Stimulated activated CD8-positive, alpha-beta memory T cell treated with anti-CD3 and anti-CD28 coated beads, Interleukin-12 subunit alpha, Interleukin-12 subunit beta, amount 100 ng/mL, for 24 hours (primary cell): ENCODE measurements around the gene CYBB.
A peak's percentile ranks its signal among the peaks of the same experiment; 100 is the strongest.

Experiments
- DNase-seq: peaks from one replicate; pipeline ENCODE4 v3.0.0-alpha.2; 2020; ENCODE audit errors: extremely low read depth

Gene CYBB

DNA sequence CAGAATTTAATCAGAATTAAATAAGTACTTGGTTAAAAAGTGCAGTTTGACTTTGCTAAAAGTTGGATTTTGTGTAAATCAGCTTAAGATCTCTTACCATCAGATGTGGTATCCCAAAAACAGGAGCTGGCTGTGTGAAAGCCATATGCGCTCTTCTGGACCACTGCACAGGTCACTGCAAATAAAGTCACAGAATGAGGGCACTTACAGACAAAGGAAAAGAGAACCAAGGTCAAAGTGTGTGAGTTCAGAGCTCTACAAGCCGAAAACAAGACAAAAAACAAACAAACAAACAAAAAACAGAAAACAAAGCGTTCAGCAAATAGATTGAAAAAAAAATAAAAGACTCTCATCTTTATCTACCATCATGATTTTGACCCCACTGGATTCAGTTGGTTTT, 61.1 kb downstream of the CYBB start:
- DNase-seq: no peak

DNA sequence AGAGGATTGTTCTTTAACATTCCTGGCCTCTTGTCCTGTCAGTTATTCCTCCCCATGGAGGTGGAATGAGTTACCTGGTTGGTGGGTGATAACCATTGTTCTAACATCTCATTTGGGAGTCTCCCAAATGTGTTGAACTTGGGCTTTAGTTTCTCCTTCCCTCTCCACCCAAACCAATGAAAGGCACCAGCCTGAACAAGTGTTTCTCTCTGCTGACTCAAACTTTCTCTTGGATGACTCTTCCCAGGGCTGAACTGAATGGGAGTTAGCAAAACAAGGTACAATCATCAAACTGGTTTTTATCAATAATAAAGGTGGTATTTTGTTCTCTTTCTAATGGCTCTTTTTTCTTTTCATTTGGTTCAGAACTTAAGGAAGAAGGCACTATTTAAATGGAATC, 64.8 kb downstream of the CYBB start:
- no peak for DNase-seq

DNA sequence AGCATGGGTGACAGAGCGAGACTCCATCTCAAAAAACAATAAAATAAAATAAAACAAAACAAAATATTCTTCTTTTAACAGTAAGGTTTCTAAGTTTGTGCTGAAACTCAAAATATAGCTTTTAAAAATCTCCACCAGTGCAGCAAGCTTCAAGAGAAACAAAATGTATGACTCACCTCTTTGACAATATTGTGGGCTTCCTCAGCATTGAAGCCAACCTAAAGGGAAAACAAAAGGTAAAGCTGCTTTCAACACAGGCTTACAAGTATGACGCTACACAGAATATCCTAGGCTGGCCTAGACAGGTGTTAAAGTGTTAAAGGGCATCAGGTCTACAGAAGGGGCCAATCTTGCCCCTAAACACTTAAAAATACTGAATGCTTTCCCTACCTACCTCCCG, 66.3 kb downstream of the CYBB start:
- DNase-seq: no peak

DNA sequence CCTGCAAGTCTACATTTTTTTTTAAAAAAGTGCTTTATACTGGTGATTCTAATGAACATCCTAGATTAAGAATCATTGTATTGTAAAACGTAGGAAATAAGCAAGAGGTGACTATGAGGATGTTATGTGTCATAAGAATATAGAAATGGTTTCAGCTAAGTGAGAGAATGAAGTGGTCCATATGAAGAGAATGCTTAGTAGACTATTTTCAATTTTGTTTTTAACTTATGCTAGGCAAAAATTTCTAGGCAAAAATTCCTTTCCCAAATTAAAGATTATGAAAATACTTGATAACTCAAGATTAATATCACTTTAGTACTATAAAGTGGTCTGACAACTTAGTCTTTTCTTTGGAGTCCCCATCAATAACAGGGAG, 66.7 kb downstream of the CYBB start:
- DNase-seq: no peak

DNA sequence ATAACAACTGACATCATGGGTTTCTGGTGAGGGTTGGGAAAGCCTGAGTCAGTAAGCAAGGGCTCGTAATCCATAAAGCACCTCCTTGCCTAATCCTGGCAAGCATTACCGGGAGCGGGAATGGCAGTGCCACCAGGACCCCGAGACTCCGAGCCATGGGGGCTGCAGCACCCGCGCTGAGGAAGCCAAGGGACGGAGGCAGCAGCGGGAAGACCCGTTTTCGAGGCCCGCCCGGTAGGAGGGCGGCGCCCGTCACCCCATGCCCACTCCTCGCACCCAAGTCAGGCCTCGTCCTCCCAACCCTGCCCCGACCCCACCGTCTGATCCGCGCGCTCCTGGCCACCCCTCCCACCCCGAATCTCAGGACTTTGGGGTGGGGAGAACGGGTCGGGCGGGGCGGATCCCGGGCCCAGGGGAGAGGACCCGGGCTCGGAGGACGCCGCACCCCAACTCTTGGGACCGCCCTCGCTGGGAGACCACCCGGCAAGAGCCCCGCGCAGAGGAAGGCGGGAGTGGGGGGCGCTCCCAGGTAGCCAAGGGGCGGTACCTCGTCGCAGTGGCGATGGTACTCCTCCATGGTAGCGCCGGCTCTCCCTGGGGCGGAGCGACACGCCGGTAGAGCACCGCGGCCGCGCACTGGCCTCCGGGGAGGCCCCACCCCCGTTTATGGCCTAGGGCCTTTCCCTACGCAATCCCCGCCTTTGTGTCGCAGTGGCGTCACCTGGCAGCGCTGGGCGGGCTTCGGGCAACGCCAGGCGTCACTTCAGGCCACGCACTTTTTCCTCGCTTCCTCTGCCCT, 67.3 kb downstream of the CYBB start, which contains the start of gene DYNLT3:
Gene DYNLT3, minus strand, starts transcription at position 638 of the 799 bp plus-strand sequence. Its CDS starts 61 bp downstream, at position 577.
- peak; percentile 46 for DNase-seq

DNA sequence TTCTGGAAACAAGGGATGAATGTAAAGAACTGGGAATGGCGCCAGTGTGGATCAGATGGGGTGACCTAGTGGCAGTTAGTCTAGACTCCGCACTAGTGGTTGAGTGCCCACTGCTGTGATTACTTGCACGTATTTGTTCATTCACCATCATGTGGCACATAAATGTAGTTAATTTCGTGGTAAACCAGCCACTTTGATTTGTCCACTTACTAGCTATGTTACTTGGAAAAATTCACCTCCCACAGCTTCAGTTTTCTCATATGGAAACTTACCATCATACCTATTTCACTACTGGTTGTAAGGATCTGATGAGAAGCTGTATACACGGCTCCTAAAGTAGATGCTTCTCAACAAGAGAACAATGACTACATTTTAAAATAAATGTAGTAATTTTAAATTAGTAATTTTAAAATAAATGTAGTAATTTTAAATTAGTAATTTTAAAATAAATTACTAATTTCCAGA, 67.9 kb downstream of the CYBB start:
- no peak for DNase-seq

DNA sequence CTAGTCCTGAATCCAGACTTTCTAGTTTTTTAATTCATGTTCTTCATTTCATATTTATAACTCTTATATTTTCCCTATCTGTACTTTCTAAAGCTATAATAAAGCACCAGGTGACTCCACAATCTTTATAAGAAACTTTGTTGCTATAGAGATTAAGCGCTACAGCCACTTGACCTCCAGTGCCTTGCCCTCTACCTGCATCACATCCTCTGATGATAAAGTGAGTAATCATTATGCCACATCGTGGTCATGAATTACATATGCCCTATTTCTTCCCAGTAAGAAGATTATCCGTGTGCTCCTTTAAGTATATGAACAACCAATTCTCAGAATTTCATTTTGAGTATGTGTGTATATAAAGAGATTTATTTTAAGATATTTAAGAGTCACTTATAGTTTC, 74.3 kb downstream of the CYBB start:
- DNase-seq: no peak

DNA sequence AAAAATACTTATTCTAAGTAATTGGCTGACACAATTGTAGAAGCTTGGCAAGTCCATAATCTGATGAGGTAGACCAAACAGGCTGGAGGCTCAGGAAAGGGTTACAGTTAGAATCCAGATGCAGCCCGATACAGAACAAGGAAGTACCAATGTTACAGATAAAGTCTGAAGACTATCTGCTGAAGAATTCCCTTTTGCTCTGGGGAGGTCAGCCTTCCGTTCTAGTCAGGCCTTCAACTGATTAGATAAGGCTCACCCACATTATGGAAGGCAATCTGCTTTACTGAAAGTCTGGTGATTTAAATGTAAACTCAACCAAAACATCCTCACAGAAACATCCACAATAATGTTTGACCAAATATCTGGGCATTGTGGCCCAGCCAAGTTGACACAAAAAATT, 74.9 kb downstream of the CYBB start:
- no peak for DNase-seq

DNA sequence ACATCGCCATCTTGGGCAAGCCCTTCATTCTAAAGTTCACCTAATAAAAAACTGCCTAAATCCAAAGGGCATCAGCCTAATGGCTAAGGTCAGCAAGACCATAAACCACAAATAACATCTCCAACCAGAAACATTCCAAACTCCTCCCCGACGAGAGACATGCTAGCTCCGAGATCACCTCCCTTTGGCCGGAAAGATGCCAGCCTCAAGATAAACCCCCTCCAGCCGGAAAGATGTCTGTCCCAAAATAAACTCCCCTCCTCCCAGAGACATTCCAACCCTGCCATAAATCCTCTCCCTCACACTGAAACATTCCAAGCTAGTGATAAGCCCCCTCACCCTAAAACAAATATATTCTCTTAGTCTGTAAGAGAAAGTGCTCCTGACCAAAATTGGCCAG, 80.9 kb downstream of the CYBB start:
- DNase-seq: no peak

DNA sequence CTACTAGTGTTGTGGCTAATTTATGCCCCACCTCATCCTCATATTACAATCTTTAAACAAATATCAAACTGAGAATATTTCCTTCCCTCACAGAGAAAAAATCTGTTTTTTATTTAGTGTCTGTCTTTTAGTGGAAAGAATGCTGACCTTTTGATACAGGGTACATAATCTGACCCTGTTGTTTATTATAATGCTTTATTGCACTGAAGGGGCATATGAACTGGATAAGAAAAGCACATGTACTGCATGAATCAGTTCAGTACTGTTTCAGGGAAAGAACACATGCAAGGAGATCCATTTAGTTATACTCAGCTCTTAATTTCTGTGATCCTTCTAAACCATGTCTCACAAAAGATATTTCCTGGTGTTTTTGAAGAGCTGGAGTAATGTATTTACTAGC, 83.0 kb downstream of the CYBB start:
- DNase-seq: no peak
